GM23338 (cell line): ENCODE data around the gene TBC1D16. TPM values are rescaled to one million over a fixed set of nuclear protein-coding genes. Genes with fewer than 3 reads are reported as not detected.
"Not testable (repeated sequence)": the region's sequence is repeated elsewhere in the genome, so short reads cannot be mapped to it uniquely, and the experiment has no call there.

Experiments used
- ATAC-seq: fragments of 200-7000 bp; cut with Tn5 transposase; 3 replicates; pipeline ENCODE4 v1.9.1; 2020
- DNase-seq: peaks from one replicate; pipeline ENCODE4 v3.0.0-alpha.2; 2015; ENCODE audit warnings: low spot score
- H2AFZ ChIP-seq: fragments of 200-600 bp; sonication (generic); 2 replicates; pipeline ENCODE4 v1.8.0; 2016; ENCODE audit warnings: antibody characterized with exemption, mild to moderate bottlenecking, moderate library complexity
- H3F3A ChIP-seq: fragments of 200-600 bp; sonication (generic); replicated peaks from 2 replicates; pipeline ENCODE4 v1.8.0; 2017; ENCODE audit warnings: antibody characterized with exemption, mixed run types, low read depth
- H3K27ac ChIP-seq: fragments of 200-600 bp; sonication (generic); 2 replicates; pipeline ENCODE4 v1.6.1; 2016; ENCODE audit warnings: low read depth
- H3K27me3 ChIP-seq: fragments of 200-600 bp; sonication (generic); 2 replicates; pipeline ENCODE4 v1.8.0; 2016; ENCODE audit warnings: mild to moderate bottlenecking, mixed run types, moderate library complexity; ENCODE audit not compliant: insufficient read depth
- H3K36me3 ChIP-seq: fragments of 200-600 bp; sonication (generic); 2 replicates; pipeline ENCODE4 v1.8.0; 2016; ENCODE audit warnings: mild to moderate bottlenecking; ENCODE audit not compliant: insufficient read depth
- H3K4me1 ChIP-seq: fragments of 200-600 bp; sonication (generic); 2 replicates; pipeline ENCODE4 v1.8.0; 2016; ENCODE audit warnings: mild to moderate bottlenecking, moderate library complexity; ENCODE audit not compliant: insufficient read depth
- H3K4me2 ChIP-seq: fragments of 200-600 bp; sonication (generic); 2 replicates; pipeline ENCODE4 v1.7.1; 2017; ENCODE audit warnings: mixed run types
- H3K4me3 ChIP-seq: fragments of 200-600 bp; sonication (generic); 2 replicates; pipeline ENCODE4 v1.6.1; 2016; ENCODE audit warnings: mixed run types
- H3K79me2 ChIP-seq: fragments of 200-600 bp; sonication (generic); replicated peaks from 2 replicates; pipeline ENCODE4 v1.8.0; 2017; ENCODE audit warnings: mild to moderate bottlenecking; ENCODE audit not compliant: insufficient read depth
- H3K9me2 ChIP-seq: fragments of 200-600 bp; sonication (generic); 2 replicates; pipeline ENCODE4 v1.8.0; 2017; ENCODE audit not compliant: insufficient read depth
- H4K20me1 ChIP-seq: fragments of 200-600 bp; sonication (generic); replicated peaks from 2 replicates; pipeline ENCODE4 v1.8.0; 2017; ENCODE audit warnings: mild to moderate bottlenecking; ENCODE audit not compliant: insufficient read depth
- H3K27ac Mint-ChIP-seq: 2 replicates; pipeline ENCODE4 v1.8.0; 2020; ENCODE audit warnings: inconsistent platforms, mild to moderate bottlenecking, moderate library complexity, mixed read lengths
- H3K27me3 Mint-ChIP-seq: 3 replicates; pipeline ENCODE4 v1.8.0; 2022; ENCODE audit warnings: low read depth, mild to moderate bottlenecking, moderate library complexity, mixed read lengths, inconsistent platforms; ENCODE audit not compliant: insufficient read depth, poor library complexity
- H3K36me3 Mint-ChIP-seq: 3 replicates; pipeline ENCODE4 v1.8.0; 2021; ENCODE audit warnings: low read depth, mild to moderate bottlenecking, inconsistent platforms, moderate library complexity, mixed read lengths
- H3K4me1 Mint-ChIP-seq: 3 replicates; pipeline ENCODE4 v1.8.0; 2020; ENCODE audit warnings: mild to moderate bottlenecking, inconsistent platforms, mixed read lengths
- H3K4me3 Mint-ChIP-seq: 3 replicates; pipeline ENCODE4 v1.8.0; 2021; ENCODE audit warnings: moderate library complexity, mild to moderate bottlenecking, inconsistent platforms, mixed read lengths
- H3K9me3 Mint-ChIP-seq: 3 replicates; pipeline ENCODE4 v1.8.0; 2020; ENCODE audit warnings: moderate library complexity, mild to moderate bottlenecking, inconsistent platforms, mixed read lengths
- CREB1 ChIP-seq: fragments of 250-450 bp; sonication (Bioruptor Pico); IDR thresholded peaks from 2 replicates; pipeline ENCODE4 v1.5.0; 2020; ENCODE audit warnings: low read depth, mild to moderate bottlenecking, moderate library complexity
- CTCF ChIP-seq, 2 experiments: fragments of 200-600 bp in 1 of 2; sonication (generic) in 1 of 2; conservative IDR thresholded peaks; 2 replicates each; pipeline versions ENCODE4 v1.5.1 to v1.6.1; 2016 to 2017; ENCODE audit warnings: antibody characterized with exemption in 2 of 2, low read depth in 2 of 2, mild to moderate bottlenecking in 2 of 2, moderate library complexity in 1 of 2
- EZH2 ChIP-seq: fragments of 200-600 bp; sonication (generic); IDR thresholded peaks from one replicate; pipeline ENCODE4 v1.8.0; 2017; ENCODE audit warnings: antibody characterized with exemption, mild to moderate bottlenecking, low read depth; ENCODE audit not compliant: unreplicated experiment
- EZH2phosphoT487 ChIP-seq: fragments of 200-600 bp; sonication (generic); IDR thresholded peaks from one replicate; pipeline ENCODE4 v1.8.1; 2018; ENCODE audit warnings: antibody characterized with exemption; ENCODE audit not compliant: unreplicated experiment
- NANOG ChIP-seq: IDR thresholded peaks from 2 replicates; pipeline ENCODE4 v1.6.1; 2016; ENCODE audit warnings: antibody characterized with exemption, borderline replicate concordance
- POLR2AphosphoS5 ChIP-seq: IDR thresholded peaks from 2 replicates; pipeline ENCODE4 v1.6.1; 2016; ENCODE audit warnings: antibody characterized with exemption, low read depth
- REST ChIP-seq: IDR thresholded peaks from one replicate; pipeline ENCODE4 v1.6.1; 2018; ENCODE audit warnings: antibody characterized with exemption; ENCODE audit not compliant: unreplicated experiment
- STAT1 ChIP-seq: IDR thresholded peaks from one replicate; pipeline ENCODE4 v1.6.1; 2016; ENCODE audit warnings: antibody characterized with exemption; ENCODE audit not compliant: unreplicated experiment
- ZNF114 ChIP-seq: fragments of 250-450 bp; sonication (Bioruptor Pico); IDR thresholded peaks from 2 replicates; pipeline ENCODE4 v1.5.0; 2020; ENCODE audit warnings: mild to moderate bottlenecking, moderate library complexity
- polyA plus RNA-seq: library from polyadenylated mRNA; unstranded; fragments of >200 nt; fragmentation: Nextera tagmentation; extraction: Ambion mirVana; gene quantifications from 2 replicates; pipeline ENCODE4 v1.2.1, GENCODE V29; 2016
- total RNA-seq: library from RNA; depleted of rRNA; stranded (reverse); fragments of >200 nt; shearing (Covaris generic); gene quantifications from 2 replicates; pipeline ENCODE4 v1.2.3, GENCODE V29; 2014
- TF ChIP-seq, protein P1 (sequence below): IDR thresholded peaks from 2 replicates; pipeline ENCODE4 v1.6.1; 2016; ENCODE audit warnings: antibody characterized with exemption

TBC1D16 gene
- total and polyA plus RNA-seq, 2 experiments from 2014 or later, result 16.7 to 104 TPM

DNA sequence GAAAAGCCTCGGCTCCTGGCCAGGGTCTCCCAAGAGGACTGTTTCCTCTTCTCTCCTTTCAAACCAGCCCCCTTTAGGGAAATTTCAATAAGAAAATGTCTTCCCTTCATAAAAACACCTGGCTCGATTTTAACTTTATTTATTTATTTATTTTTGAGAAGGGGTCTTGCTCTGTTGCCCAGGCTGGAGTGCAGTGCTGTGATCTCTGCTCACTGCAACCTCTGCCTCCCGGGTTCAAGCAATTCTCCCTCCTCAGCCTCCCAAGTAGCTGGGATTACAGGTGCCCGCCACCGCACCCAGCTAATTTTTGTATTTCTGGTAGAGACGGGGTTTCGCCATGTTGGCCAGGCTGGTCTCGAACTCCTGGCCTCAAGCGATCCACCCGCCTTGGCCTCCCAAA is 11.0 kb upstream of the TBC1D16 start:
- not testable (repeated sequence) for ATAC-seq, H3K4me1 Mint-ChIP-seq, H3K9me3 Mint-ChIP-seq, H3K4me2 ChIP-seq, DNase-seq, H4K20me1 ChIP-seq, H3K4me3 Mint-ChIP-seq, H3K27me3 ChIP-seq, H3K9me2 ChIP-seq, H3K27ac Mint-ChIP-seq, H3K4me1 ChIP-seq, H3K79me2 ChIP-seq, H2AFZ ChIP-seq, H3K27ac ChIP-seq, H3F3A ChIP-seq, H3K4me3 ChIP-seq
- H3K27me3 Mint-ChIP-seq, result peaks cover 11% of the 10 kb centered on the region
- H3K36me3 Mint-ChIP-seq, result peaks cover 37% of the 10 kb centered on the region
- peaks cover 10% of the 10 kb centered on the region; the same call in 1 of the 2 replicates for H3K36me3 ChIP-seq

DNA sequence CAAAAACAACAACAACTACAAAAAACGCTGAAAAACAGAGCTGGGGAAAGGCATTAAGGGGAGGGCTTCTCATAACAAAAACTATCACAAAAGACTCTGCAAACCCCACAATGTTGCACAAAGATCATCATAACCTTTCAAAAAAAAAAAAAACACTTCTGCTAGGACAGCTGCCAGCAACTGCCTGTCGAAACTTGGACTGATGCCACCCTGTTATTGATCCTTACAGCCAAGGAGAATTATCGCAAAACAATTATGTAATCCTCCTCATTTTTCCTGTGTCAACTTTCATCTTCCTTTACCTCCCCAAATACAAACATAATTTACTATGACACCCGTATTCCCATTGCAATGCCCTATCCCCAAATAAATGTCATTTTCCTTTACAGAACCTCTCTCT is 10.0 kb upstream of the TBC1D16 start:
- Mint-ChIP-seq H3K27ac (no peak overlapping the region), H3K4me3 (no peak overlapping the region)

GRCh38 chr17:80043963-80044362 is 8.3 kb upstream of the TBC1D16 start:
- no peak overlapping the region for H3K4me2 ChIP-seq
- H3K27ac ChIP-seq, result no peak overlapping the region
- H3K4me1 ChIP-seq, result peaks cover 5% of the 10 kb centered on the region; the same call in 1 of the 2 replicates
- H4K20me1 ChIP-seq, result no peaks in the 10 kb centered on the region
- ATAC-seq, result no peak
- H3K4me3 ChIP-seq, result no peak overlapping the region
- no peaks in the 10 kb centered on the region for H3K27me3 ChIP-seq
- no peak for DNase-seq
- H3K27ac Mint-ChIP-seq, result no peak overlapping the region
- H2AFZ ChIP-seq, result no peak overlapping the region
- H3K9me3 Mint-ChIP-seq, result peaks cover 11% of the 10 kb centered on the region; the same call in 2 of the 3 replicates
- no peaks in the 10 kb centered on the region for H3K9me2 ChIP-seq
- no peaks in the 10 kb centered on the region for H3K4me1 Mint-ChIP-seq
- no peak overlapping the region for H3K4me3 Mint-ChIP-seq
- H3K79me2 ChIP-seq, result no peaks in the 10 kb centered on the region
- H3K27me3 Mint-ChIP-seq, result peaks cover 4% of the 10 kb centered on the region
- H3F3A ChIP-seq, result no peaks in the 10 kb centered on the region
- peaks cover 13% of the 10 kb centered on the region; the same call in 1 of the 2 replicates for H3K36me3 ChIP-seq
- H3K36me3 Mint-ChIP-seq, result peaks cover 46% of the 10 kb centered on the region
- no peak for TF ChIP-seq REST
- no peak for TF ChIP-seq STAT1
- no peak for TF ChIP-seq CREB1
- TF ChIP-seq EZH2, result no peak
- TF ChIP-seq, protein P1, sequence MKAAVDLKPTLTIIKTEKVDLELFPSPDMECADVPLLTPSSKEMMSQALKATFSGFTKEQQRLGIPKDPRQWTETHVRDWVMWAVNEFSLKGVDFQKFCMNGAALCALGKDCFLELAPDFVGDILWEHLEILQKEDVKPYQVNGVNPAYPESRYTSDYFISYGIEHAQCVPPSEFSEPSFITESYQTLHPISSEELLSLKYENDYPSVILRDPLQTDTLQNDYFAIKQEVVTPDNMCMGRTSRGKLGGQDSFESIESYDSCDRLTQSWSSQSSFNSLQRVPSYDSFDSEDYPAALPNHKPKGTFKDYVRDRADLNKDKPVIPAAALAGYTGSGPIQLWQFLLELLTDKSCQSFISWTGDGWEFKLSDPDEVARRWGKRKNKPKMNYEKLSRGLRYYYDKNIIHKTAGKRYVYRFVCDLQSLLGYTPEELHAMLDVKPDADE, result no peak
- no peak for TF ChIP-seq NANOG
- no peak for TF ChIP-seq POLR2AphosphoS5
- TF ChIP-seq EZH2phosphoT487, result no peak
- no peak for TF ChIP-seq CTCF (conservative IDR thresholded peaks at IDR 0.05; ENCODE audit: low read depth in 2 of 2)
- TF ChIP-seq ZNF114, result no peak

More for the DNA sequence above, 10.0 kb upstream of the TBC1D16 start:
- H4K20me1 ChIP-seq, result no peaks in the 10 kb centered on the region
- no peak overlapping the region for H3K27ac ChIP-seq
- H3K4me2 ChIP-seq, result no peak overlapping the region
- H3K27me3 ChIP-seq, result no peaks in the 10 kb centered on the region
- peaks cover 8% of the 10 kb centered on the region for H3K27me3 Mint-ChIP-seq
- H3K36me3 Mint-ChIP-seq, result peaks cover 42% of the 10 kb centered on the region
- ATAC-seq (no peak), DNase-seq (no peak)
- peaks cover 13% of the 10 kb centered on the region; the same call in 1 of the 2 replicates for H3K36me3 ChIP-seq
- no peaks in the 10 kb centered on the region for H3K79me2 ChIP-seq
- H3F3A ChIP-seq, result no peaks in the 10 kb centered on the region
- peaks cover 2% of the 10 kb centered on the region; the same call in 1 of the 2 replicates for H3K4me1 ChIP-seq
- no peak for TF ChIP-seq CREB1
- H3K4me1 Mint-ChIP-seq, result peaks cover 4% of the 10 kb centered on the region; the same call in 2 of the 3 replicates
- no peaks in the 10 kb centered on the region for H3K9me2 ChIP-seq
- no peak overlapping the region for H3K4me3 ChIP-seq
- no peak overlapping the region for H2AFZ ChIP-seq
- H3K9me3 Mint-ChIP-seq, result peaks cover 11% of the 10 kb centered on the region; the same call in 2 of the 3 replicates
